BLaER1 (cell line): ENCODE data around the gene LRRC26.

Experiments
- H3K27ac ChIP-seq: shearing (Covaris generic); formaldehyde crosslinking; 2 replicates; pipeline ENCODE4 v1.8.1; 2022
- H3K27me3 ChIP-seq: shearing (Covaris generic); formaldehyde crosslinking; 2 replicates; pipeline ENCODE4 v1.8.1; 2022
- H3K36me3 ChIP-seq: shearing (Covaris generic); formaldehyde crosslinking; 2 replicates; pipeline ENCODE4 v1.8.1; 2022
- H3K4me1 ChIP-seq: shearing (Covaris generic); formaldehyde crosslinking; 2 replicates; pipeline ENCODE4 v1.8.1; 2022
- H3K4me2 ChIP-seq: shearing (Covaris generic); formaldehyde crosslinking; 2 replicates; pipeline ENCODE4 v1.8.1; 2022
- H3K4me3 ChIP-seq: shearing (Covaris generic); formaldehyde crosslinking; 2 replicates; pipeline ENCODE4 v1.8.1; 2022
- H3K9ac ChIP-seq: shearing (Covaris generic); formaldehyde crosslinking; 2 replicates; pipeline ENCODE4 v1.8.1; 2022
- H3K9me3 ChIP-seq: shearing (Covaris generic); formaldehyde crosslinking; 2 replicates; pipeline ENCODE4 v1.8.1; 2022
- H4K20me1 ChIP-seq: shearing (Covaris generic); formaldehyde crosslinking; 2 replicates; pipeline ENCODE4 v1.8.1; 2022
- Cebpa-rat ChIP-seq: shearing (Covaris generic); IDR thresholded peaks from 2 replicates; pipeline ENCODE4 v1.8.1; 2022

The LRRC26 gene

DNA sequence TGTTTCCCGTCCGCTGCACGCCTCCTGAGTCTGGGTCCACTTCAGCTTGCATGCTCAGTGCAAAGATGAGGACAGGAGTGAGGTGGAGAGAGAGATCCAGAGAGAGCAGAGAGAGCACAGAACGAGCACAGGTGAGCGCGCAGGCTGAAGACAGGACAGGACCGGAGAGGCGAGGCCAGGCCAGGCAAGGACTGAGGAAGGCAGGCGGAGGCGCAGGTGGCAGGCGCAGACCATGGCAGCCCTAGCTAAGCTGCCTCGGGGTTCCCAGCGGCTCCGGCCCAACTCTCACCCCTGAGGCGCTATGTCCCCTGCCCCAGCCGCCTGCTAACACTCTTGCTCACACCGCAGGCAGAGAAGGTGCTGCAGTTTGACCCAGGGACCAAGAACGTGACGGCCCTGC, 21.2 kb downstream of the LRRC26 start:
- TF ChIP-seq Cebpa-rat: no peak
- H3K4me2 ChIP-seq: peak overlapping the region; percentile 89
- H3K4me3 ChIP-seq: no peak overlapping the region
- H3K27me3 ChIP-seq: peaks cover 1% of the 10 kb centered on the region; the same call in 1 of the 2 replicates
- no peaks in the 10 kb centered on the region for H3K9me3 ChIP-seq
- H3K36me3 ChIP-seq: no peaks in the 10 kb centered on the region
- H3K9ac ChIP-seq: 0 out of 2 replicates have a peak overlapping the region, but pooled peaks have one; percentile 49
- peak overlapping the region; percentile 61 for H3K27ac ChIP-seq
- peaks cover 44% of the 10 kb centered on the region for H3K4me1 ChIP-seq
- no peaks in the 10 kb centered on the region for H4K20me1 ChIP-seq

DNA sequence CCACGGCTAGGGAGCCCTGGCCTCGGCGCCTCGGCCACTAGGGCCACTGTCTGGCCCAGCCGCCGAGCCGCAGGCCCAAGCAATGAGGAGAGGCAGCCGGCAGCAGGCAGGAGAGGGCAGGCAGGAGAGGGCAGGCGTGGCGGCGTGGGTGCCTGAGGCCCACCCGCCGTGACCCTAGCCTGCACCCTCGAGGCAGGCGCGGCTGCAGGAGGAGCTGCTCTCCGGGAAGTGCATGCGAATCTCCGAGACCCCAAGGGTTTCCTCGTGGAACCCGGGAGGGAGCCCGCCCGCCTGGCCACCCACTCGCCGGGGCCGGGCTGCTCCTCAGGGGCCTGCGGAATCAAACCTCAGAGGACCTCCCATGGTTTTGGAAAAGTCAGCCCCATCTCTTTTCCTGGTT, 21.6 kb downstream of the LRRC26 start:
- no peaks in the 10 kb centered on the region for H4K20me1 ChIP-seq
- no peaks in the 10 kb centered on the region for H3K9me3 ChIP-seq
- peaks cover 49% of the 10 kb centered on the region for H3K4me1 ChIP-seq
- TF ChIP-seq Cebpa-rat: no peak
- no peak overlapping the region for H3K4me3 ChIP-seq
- H3K4me2 ChIP-seq: peak overlapping the region; percentile 89
- no peak overlapping the region for H3K9ac ChIP-seq
- H3K36me3 ChIP-seq: no peaks in the 10 kb centered on the region
- peaks cover 5% of the 10 kb centered on the region; the same call in 1 of the 2 replicates for H3K27me3 ChIP-seq
- H3K27ac ChIP-seq: no peak overlapping the region

DNA sequence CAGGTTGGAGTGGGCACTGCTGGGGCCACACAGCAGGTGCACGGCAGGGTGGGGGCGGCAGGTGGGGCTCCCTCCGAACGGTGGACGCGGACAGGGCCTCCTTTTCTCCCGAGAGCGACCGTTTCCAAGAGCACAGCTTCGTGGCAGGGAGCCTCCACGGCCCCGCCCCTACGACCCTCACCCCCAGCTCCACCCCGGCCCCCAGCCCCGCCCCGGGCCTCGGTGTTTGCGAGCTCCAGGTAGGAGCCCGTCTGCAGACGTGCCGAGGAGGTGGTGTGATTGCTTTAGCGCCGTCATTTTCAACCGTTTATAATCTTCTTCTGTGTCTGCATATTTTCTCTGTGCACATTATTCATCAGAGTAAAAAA, 22.1 kb downstream of the LRRC26 start:
- peaks cover 8% of the 10 kb centered on the region; the same call in 1 of the 2 replicates for H3K27me3 ChIP-seq
- H3K4me2 ChIP-seq: peak overlapping the region; percentile 89
- no peak overlapping the region for H3K9ac ChIP-seq
- no peaks in the 10 kb centered on the region for H3K36me3 ChIP-seq
- no peaks in the 10 kb centered on the region for H3K9me3 ChIP-seq
- no peak overlapping the region for H3K27ac ChIP-seq
- peaks cover 49% of the 10 kb centered on the region for H3K4me1 ChIP-seq
- TF ChIP-seq Cebpa-rat: no peak
- no peaks in the 10 kb centered on the region for H4K20me1 ChIP-seq
- no peak overlapping the region for H3K4me3 ChIP-seq

DNA sequence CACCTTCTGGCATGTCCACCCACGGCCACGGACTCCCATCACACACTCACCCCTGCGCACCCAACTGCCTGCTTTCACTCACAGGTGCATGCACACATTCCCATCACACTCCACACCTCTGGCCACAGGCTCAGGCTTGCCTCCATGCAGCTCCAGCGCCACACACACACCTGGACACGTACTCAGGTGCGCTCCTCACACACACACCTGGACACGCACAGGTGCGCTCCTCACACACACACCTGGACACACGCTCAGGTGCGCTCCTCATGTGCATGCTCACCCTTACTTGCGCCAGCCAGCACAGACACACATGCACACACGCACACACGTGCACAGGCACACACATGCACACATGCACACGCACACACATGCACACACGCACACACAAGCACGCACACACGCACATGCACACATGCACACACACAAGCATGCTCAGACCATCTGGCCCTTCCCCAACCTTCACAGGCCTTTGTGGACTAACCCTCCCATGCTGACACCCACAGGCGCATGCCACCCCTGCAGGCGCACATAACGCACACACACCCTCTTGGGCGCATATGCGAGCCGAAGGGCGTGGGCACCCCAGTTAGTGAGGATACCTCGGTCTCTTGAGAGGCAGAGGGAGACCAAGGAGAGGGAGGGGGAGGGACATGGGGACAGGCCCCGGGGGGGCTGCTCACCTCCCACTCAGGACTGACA, 22.6 kb downstream of the LRRC26 start:
- Histone ChIP-seq H3K4me3 (no peak overlapping the region), H3K36me3 (no peaks in the 10 kb centered on the region), H3K9ac (no peak overlapping the region), H4K20me1 (no peaks in the 10 kb centered on the region), H3K27me3 (peaks cover 8% of the 10 kb centered on the region; the same call in 1 of the 2 replicates), H3K4me2 (peak overlapping the region; percentile 34; the same call in 1 of the 2 replicates), H3K9me3 (no peaks in the 10 kb centered on the region), H3K27ac (no peak overlapping the region), H3K4me1 (peaks cover 48% of the 10 kb centered on the region)
- no peak for TF ChIP-seq Cebpa-rat

DNA sequence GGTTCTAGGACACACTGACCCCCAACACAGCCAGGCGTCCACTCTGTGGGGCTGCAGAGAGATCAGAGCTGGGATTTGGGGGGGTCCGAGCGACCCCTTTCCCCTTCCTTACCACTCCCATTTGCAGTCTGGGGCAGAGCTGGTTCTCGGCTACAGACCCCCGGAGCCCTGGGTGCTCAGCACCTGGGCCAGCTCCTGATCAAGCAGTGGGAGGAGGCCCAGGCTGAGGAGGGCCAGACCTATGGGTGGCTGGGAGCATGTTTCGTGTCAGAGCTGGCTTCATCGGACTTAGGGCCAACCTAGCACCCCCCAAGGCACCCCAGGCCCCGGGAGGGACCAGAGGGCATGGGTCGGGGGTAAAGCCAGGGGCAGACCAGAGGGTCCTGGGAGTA, 23.3 kb downstream of the LRRC26 start:
- Histone ChIP-seq H3K36me3 (no peaks in the 10 kb centered on the region), H3K27ac (no peak overlapping the region), H4K20me1 (peaks cover 1% of the 10 kb centered on the region; the same call in 1 of the 2 replicates), H3K4me1 (peaks cover 41% of the 10 kb centered on the region), H3K4me3 (no peak overlapping the region), H3K9ac (no peak overlapping the region), H3K27me3 (peaks cover 14% of the 10 kb centered on the region; the same call in 1 of the 2 replicates), H3K9me3 (no peaks in the 10 kb centered on the region), H3K4me2 (no peak overlapping the region)
- TF ChIP-seq Cebpa-rat: no peak

DNA sequence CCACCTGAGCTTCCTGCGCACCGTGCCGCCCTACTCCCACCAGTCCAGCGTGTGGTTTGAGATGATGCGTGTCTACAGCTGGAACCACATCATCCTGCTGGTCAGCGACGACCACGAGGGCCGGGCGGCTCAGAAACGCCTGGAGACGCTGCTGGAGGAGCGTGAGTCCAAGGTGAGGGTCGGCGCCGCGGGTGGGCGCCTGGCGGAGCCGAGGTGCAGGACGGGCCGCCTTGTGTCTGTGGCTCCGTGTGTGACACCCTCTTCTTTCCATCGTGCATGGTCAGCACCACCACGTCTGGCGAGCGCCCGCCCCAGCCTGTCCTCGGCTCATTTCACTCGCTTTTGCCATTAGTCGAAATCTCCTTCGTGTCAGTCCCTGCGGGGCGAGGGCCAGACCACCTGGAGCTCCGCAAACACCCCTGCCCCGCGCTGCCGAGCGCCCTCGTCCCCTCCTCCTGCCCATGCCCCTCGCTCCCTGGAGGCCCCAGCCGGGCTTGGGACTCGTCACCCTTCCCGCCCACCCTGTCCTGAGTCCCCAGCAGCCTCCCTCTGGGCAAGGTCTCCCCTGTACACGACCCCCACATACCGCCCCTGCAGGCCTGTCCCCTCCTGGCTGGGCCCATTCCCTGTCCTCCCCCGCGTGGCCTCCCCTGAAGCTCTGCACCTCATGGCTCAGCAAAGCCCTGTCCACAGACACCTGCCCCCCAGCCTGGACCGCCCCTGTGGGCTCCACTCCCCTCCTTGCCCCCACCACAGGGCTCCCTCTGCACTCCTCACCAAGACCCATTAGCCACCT, 23.9 kb downstream of the LRRC26 start:
- Histone ChIP-seq H3K4me2 (no peak overlapping the region), H3K27ac (no peak overlapping the region), H3K9me3 (no peaks in the 10 kb centered on the region), H3K9ac (no peak overlapping the region), H3K4me1 (peaks cover 38% of the 10 kb centered on the region), H3K36me3 (no peaks in the 10 kb centered on the region), H3K27me3 (peaks cover 20% of the 10 kb centered on the region; the same call in 1 of the 2 replicates), H4K20me1 (peaks cover 7% of the 10 kb centered on the region; the same call in 1 of the 2 replicates), H3K4me3 (no peak overlapping the region)
- TF ChIP-seq Cebpa-rat: no peak

DNA sequence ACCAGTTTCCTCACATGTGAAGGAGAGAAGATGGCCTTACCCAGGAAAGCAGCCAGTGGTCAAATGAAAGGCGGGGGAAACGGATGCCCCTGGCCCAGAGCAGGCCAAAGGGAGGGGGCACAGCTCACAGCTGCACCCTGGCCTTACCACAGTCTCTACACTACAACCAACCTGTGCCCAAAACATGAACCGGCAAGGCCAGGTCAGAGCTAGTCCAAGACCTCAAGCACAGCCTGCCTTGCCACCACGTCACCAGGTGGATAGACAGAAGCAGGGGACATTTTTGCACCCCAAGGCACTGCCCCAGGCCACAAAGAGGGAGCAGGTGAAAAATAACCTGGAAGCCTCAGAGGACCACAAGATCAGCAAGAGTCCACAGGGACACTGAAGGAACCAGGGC, 26.4 kb downstream of the LRRC26 start:
- Histone ChIP-seq H3K9ac (no peak overlapping the region), H3K4me3 (no peak overlapping the region), H3K27me3 (peaks cover 43% of the 10 kb centered on the region), H3K27ac (no peak overlapping the region), H3K36me3 (no peaks in the 10 kb centered on the region), H4K20me1 (peaks cover 27% of the 10 kb centered on the region), H3K4me2 (no peak overlapping the region), H3K9me3 (no peaks in the 10 kb centered on the region), H3K4me1 (peaks cover 30% of the 10 kb centered on the region)
- no peak for TF ChIP-seq Cebpa-rat

DNA sequence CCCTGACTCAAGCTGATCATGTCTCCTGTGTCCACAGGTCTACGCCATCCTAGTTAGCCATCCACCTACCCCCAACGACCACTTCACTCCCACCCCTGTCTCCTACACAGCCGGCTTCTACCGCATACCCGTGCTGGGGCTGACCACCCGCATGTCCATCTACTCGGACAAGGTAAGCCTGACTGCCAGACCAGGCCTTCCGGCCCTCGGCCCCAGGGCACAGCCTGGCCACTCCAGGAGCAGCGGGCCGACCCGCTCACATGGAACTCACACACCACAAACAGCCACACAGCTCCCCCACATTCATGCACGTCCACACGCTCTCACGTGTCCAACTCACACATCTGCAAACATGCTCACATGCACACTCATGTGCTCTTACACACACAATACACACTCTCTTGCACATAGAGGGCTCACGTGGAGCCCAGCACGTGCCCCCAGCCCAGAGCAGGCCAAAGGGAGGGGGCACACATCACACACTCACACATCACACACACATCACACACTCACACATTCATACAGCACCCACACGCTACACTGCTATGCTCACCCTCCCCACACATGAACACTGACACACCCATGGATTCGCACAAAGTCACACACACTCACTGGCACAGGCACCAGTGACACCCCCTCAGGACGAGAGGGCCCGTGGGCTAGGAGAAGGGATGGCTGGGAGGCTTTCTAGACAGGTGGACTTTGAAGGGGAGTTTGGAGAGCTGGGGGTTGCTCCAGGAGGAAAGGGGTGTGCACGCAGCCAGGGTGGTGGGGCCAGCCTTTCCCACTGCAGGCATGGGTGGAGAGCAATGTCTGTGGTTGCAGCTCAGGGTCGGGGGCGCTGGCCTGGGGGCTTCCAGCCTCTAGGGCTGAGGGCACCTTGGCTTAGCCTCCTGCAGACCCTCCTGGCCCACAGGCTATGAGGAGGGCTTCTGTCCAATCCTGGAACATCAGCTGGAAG, 27.6 kb downstream of the LRRC26 start:
- no peak for TF ChIP-seq Cebpa-rat
- H3K27ac ChIP-seq: no peak overlapping the region
- H3K27me3 ChIP-seq: peaks cover 55% of the 10 kb centered on the region
- H3K4me2 ChIP-seq: no peak overlapping the region
- no peak overlapping the region for H3K4me3 ChIP-seq
- H4K20me1 ChIP-seq: peaks cover 31% of the 10 kb centered on the region
- H3K4me1 ChIP-seq: peaks cover 28% of the 10 kb centered on the region
- H3K9ac ChIP-seq: no peak overlapping the region
- H3K9me3 ChIP-seq: no peaks in the 10 kb centered on the region
- no peaks in the 10 kb centered on the region for H3K36me3 ChIP-seq

DNA sequence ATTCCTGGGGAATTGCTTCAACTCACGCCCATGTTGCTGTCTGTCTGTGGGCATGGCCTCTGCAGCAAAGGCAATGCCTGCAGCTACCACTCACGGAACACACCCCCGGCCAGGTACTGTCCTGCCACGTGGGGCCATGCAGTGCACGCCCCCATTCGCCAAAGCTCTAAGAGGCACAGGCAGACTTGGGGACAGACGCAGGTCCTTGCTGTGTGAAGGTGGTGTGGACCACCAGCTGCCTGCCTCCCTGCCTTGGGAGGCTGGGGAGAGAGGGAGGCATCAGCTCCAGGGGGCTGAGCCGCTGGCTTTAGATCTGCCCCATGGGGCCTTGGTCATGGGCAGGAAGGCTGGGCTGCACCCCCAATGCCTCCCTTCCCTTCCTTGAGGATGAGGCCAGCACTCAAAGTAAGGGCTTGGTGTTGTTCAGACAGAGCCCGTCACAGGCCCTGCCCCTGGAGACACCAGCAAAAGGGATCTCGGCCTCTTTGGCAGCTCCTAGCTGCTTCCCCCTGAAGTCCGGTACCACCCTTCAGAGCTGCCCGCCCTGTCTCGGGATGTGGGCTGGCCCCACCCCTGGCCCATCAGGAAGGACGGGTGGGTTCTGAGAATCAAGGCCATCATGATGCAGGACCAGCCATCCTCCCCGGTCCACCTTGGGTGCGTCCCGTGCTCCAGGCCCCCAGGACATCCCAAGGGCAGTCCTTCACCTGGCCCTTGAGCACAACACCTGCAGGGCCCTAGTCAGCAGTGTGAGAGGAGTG, 28.6 kb downstream of the LRRC26 start:
- peaks cover 32% of the 10 kb centered on the region for H3K4me1 ChIP-seq
- H3K4me2 ChIP-seq: no peak overlapping the region
- H3K36me3 ChIP-seq: no peaks in the 10 kb centered on the region
- peaks cover 65% of the 10 kb centered on the region for H3K27me3 ChIP-seq
- H3K4me3 ChIP-seq: no peak overlapping the region
- peaks cover 36% of the 10 kb centered on the region for H4K20me1 ChIP-seq
- no peaks in the 10 kb centered on the region for H3K9me3 ChIP-seq
- no peak overlapping the region for H3K9ac ChIP-seq
- TF ChIP-seq Cebpa-rat: no peak
- H3K27ac ChIP-seq: no peak overlapping the region
